Mammary epithelial cell (primary cell): ENCODE results near the gene OST4.

Experiments
- CTCF ChIP-seq, 2 donors: IDR thresholded peaks in 1 of 2; conservative IDR thresholded peaks in 1 of 2; 2 replicates each; pipeline ENCODE4 v1.5.1; 2011 to 2012; ENCODE audit warnings: inconsistent platforms in 2 of 2, low read length in 2 of 2, mild to moderate bottlenecking in 2 of 2, control low read depth in 1 of 2, low read depth in 1 of 2; ENCODE audit not compliant: insufficient read depth in 1 of 2; ENCODE audit errors: extremely low read depth in 1 of 2
- EZH2 ChIP-seq: IDR thresholded peaks from 2 replicates; pipeline ENCODE4 v1.6.1; 2012; ENCODE audit warnings: low read length, inconsistent platforms, borderline replicate concordance

DNA sequence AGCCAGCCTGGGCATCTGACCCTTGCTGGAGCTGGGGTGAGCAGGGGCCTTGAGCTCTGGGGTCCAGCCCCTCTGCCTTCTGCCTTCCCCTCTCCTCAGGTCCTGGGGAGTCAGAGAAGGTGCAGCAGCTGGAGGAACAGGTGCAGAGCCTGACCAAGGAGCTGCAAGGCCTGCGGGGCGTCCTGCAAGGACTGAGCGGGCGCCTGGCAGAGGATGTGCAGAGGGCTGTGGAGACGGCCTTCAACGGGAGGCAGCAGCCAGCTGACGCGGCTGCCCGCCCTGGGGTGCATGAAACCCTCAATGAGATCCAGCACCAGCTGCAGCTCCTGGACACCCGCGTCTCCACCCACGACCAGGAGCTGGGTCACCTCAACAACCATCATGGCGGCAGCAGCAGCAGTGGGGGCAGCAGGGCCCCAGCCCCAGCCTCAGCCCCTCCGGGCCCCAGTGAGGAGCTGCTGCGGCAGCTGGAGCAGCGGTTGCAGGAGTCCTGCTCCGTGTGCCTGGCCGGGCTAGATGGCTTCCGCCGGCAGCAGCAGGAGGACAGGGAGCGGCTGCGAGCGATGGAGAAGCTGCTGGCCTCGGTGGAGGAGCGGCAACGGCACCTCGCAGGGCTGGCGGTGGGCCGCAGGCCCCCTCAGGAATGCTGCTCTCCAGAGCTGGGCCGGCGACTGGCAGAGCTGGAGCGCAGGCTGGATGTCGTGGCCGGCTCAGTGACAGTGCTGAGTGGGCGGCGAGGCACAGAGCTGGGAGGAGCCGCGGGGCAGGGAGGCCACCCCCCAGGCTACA is 10.7 kb upstream of the OST4 start:
- no peak for TF ChIP-seq CTCF (conservative IDR thresholded peaks at IDR 0.05 in 1 of 2, IDR thresholded peaks at IDR 0.05 in 1 of 2; ENCODE audit: extremely low read depth in 1 of 2, insufficient read depth in 1 of 2, low read depth in 1 of 2, low read length in 2 of 2)
- TF ChIP-seq EZH2, result no peak
